ENCODE measurements around the gene TTI1. TPM values are rescaled to one million over a fixed set of nuclear protein-coding genes. Genes with fewer than 3 reads are reported as not detected.

The TTI1 gene
- total RNA-seq, 1 donor from 2014 or later = 22.4 TPM

DNA sequence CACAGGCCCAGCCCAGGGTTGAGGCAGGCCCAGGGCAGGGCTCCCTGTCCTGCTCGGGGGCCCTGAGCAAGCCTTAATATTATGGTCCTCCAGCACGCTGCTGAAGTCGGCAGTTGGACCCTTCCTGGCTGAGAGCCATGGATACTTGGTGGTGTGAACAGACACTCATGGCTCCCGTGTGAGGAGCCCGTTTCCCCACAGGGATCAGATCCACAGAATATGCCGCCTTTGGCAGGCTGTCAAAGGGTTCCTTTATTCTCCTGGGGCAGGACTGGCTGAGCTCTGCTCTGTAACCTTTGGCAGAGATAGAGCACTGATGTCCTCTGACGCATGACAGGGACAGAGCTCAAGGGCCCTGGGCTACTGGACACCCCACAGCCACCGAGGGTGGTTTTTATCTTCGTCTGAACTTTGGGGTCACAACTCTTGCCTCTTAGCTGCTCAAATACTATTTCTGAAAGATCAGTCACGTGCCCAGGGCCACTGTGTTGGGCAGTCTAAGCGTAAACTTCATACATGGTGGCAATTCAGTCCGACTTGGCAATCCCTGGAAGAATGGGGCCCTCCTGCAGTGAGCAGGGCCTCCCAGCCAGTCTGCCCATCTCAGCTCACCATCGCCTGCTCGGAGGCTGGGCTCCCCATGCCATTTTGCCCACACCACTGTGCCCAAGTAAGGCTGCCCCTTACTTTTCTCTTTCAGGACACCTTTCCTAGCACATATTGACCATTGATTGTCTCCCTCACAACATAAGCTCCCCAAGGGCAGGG, 49.1 kb downstream of the TTI1 start:
- H3K36me3 ChIP-seq (ENCODE audit: control insufficient read depth in 3 of 3, insufficient read depth in 3 of 3, low read length in 3 of 3) = peaks cover 7 to 11% (median 11%) of the 10 kb centered on the region in 3 donors
- no peaks in the 10 kb centered on the region for H3K9me3 ChIP-seq (ENCODE audit: control insufficient read depth in 3 of 3, low read length in 3 of 3)
- no peak overlapping the region for H3K4me3 ChIP-seq (ENCODE audit: low read length in 3 of 3)
- no peaks in the 10 kb centered on the region for H3K27me3 ChIP-seq (ENCODE audit: control insufficient read depth in 3 of 3, insufficient read depth in 3 of 3, low read length in 3 of 3)
- no peak overlapping the region for H3K27ac ChIP-seq (ENCODE audit: low read depth, low read length)
- H3K4me1 ChIP-seq (ENCODE audit: control insufficient read depth in 3 of 3, insufficient read depth in 3 of 3, low read length in 3 of 3) = peaks cover 35 to 52% (median 45%) of the 10 kb centered on the region in 3 donors
- peak overlapping the region in 1 of 3 donors; percentile 50 for H3K9ac ChIP-seq (ENCODE audit: low read depth in 1 of 3, low read length in 3 of 3)

DNA sequence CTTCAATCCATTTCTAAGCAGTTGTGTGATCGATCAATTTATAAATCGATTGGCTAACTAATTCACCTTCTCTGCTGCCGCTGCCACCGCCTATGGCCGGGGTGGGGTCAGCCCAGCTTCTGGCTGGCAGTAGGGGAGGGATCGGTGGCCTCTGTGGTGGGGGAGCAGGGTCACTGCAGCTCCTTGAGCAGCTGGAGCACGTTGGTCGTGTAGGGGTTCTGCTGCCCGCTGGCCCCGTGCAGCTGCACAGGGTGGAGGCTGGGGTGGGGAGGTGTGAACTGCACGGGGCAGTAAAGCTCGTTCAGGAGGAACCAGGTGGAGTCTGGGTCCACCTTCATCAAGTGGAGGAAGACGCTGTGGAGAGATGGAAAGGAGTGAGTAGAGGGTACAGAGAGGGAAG, 50.0 kb downstream of the TTI1 start:
- H3K4me1 ChIP-seq (ENCODE audit: control insufficient read depth in 3 of 3, insufficient read depth in 3 of 3, low read length in 3 of 3) = peaks cover 31 to 43% (median 37%) of the 10 kb centered on the region in 3 donors
- no peak overlapping the region for H3K4me3 ChIP-seq (ENCODE audit: low read length in 3 of 3)
- no peaks in the 10 kb centered on the region for H3K27me3 ChIP-seq (ENCODE audit: control insufficient read depth in 3 of 3, insufficient read depth in 3 of 3, low read length in 3 of 3)
- H3K9me3 ChIP-seq (ENCODE audit: control insufficient read depth in 3 of 3, low read length in 3 of 3) = no peaks in the 10 kb centered on the region
- H3K36me3 ChIP-seq (ENCODE audit: control insufficient read depth in 3 of 3, insufficient read depth in 3 of 3, low read length in 3 of 3) = peaks cover 7 to 11% (median 11%) of the 10 kb centered on the region in 3 donors
- H3K27ac ChIP-seq (ENCODE audit: low read depth, low read length) = no peak overlapping the region
- no peak overlapping the region for H3K9ac ChIP-seq (ENCODE audit: low read depth in 1 of 3, low read length in 3 of 3)

DNA sequence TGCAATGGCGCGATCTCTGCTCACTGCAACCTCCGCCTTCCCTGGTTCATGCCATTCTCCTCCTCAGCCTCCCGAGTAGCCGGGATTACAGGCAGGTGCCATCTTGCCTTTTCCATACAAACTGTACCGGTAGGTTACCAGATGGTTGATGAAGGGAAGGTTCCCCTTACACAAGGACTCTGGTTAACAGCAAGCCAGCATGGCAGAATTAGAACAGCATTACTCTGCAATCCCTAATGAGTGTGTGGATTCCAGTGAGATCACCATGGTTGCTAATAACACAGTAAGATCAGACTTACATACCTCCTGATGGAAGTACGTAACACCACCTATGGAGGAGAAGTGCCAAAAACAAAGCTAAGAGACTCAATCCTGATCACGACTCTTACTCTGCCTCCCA, 51.7 kb downstream of the TTI1 start:
- Histone ChIP-seq H3K9ac (ENCODE audit: low read depth in 1 of 3, low read length in 3 of 3) (no peak overlapping the region), H3K9me3 (ENCODE audit: control insufficient read depth in 3 of 3, low read length in 3 of 3) (no peaks in the 10 kb centered on the region), H3K27ac (ENCODE audit: low read depth, low read length) (no peak overlapping the region), H3K36me3 (ENCODE audit: control insufficient read depth in 3 of 3, insufficient read depth in 3 of 3, low read length in 3 of 3) (peaks cover 7 to 11% (median 11%) of the 10 kb centered on the region in 3 donors), H3K4me3 (ENCODE audit: low read length in 3 of 3) (no peak overlapping the region), H3K4me1 (ENCODE audit: control insufficient read depth in 3 of 3, insufficient read depth in 3 of 3, low read length in 3 of 3) (peaks cover 16 to 26% (median 20%) of the 10 kb centered on the region in 3 donors), H3K27me3 (ENCODE audit: control insufficient read depth in 3 of 3, insufficient read depth in 3 of 3, low read length in 3 of 3) (no peaks in the 10 kb centered on the region)

DNA sequence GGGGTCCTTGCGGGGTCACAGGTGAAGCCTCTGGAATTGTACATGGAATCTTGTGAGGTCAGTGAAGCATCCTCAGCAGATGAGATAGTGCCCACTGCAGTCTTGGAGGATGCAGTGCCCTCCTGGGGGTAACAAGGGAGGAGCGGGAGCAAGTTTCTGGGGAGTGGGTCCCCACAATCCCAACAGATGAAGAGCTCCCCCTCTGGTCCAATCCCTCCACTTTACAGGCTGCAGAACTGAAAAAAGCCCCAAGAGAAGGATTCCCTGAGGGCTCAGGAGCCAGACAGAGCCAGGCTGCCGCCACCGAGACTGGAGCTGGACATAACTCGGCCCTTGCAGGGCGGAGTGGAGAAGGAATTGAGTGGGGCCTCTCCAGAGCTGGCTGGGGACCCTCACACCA, 52.4 kb downstream of the TTI1 start:
- peaks cover 7 to 11% (median 11%) of the 10 kb centered on the region in 3 donors for H3K36me3 ChIP-seq (ENCODE audit: control insufficient read depth in 3 of 3, insufficient read depth in 3 of 3, low read length in 3 of 3)
- H3K27ac ChIP-seq (ENCODE audit: low read depth, low read length) = no peak overlapping the region
- H3K27me3 ChIP-seq (ENCODE audit: control insufficient read depth in 3 of 3, insufficient read depth in 3 of 3, low read length in 3 of 3) = no peaks in the 10 kb centered on the region
- H3K4me1 ChIP-seq (ENCODE audit: control insufficient read depth in 3 of 3, insufficient read depth in 3 of 3, low read length in 3 of 3) = peaks cover 9 to 19% (median 13%) of the 10 kb centered on the region in 3 donors
- H3K9ac ChIP-seq (ENCODE audit: low read depth in 1 of 3, low read length in 3 of 3) = no peak overlapping the region
- no peaks in the 10 kb centered on the region for H3K9me3 ChIP-seq (ENCODE audit: control insufficient read depth in 3 of 3, low read length in 3 of 3)
- no peak overlapping the region for H3K4me3 ChIP-seq (ENCODE audit: low read length in 3 of 3)

DNA sequence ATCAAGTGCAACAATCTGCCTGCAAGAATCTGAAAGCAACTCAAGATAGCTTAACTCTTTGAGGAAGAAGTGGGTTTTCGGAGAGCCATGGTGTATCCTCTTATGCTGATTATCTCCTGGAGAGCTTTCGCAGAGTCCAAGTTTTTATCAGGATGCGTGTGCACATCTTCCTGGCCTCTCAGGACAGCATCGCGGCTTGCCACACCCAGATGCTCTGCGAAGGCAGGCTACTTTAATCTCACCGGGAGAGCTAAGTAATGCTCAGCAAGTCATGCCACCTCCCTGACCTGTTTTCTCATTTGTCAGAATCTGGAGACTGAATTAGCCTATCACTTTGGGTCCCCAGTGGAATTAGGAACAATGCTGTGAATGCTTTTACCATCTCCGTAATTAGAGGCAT, 52.9 kb downstream of the TTI1 start:
- peaks cover 7 to 11% (median 11%) of the 10 kb centered on the region in 3 donors for H3K36me3 ChIP-seq (ENCODE audit: control insufficient read depth in 3 of 3, insufficient read depth in 3 of 3, low read length in 3 of 3)
- H3K27me3 ChIP-seq (ENCODE audit: control insufficient read depth in 3 of 3, insufficient read depth in 3 of 3, low read length in 3 of 3) = no peaks in the 10 kb centered on the region
- no peak overlapping the region for H3K9ac ChIP-seq (ENCODE audit: low read depth in 1 of 3, low read length in 3 of 3)
- H3K9me3 ChIP-seq (ENCODE audit: control insufficient read depth in 3 of 3, low read length in 3 of 3) = no peaks in the 10 kb centered on the region
- peaks cover 9 to 15% (median 13%) of the 10 kb centered on the region in 3 donors for H3K4me1 ChIP-seq (ENCODE audit: control insufficient read depth in 3 of 3, insufficient read depth in 3 of 3, low read length in 3 of 3)
- H3K4me3 ChIP-seq (ENCODE audit: low read length in 3 of 3) = no peak overlapping the region
- H3K27ac ChIP-seq (ENCODE audit: low read depth, low read length) = no peak overlapping the region

DNA sequence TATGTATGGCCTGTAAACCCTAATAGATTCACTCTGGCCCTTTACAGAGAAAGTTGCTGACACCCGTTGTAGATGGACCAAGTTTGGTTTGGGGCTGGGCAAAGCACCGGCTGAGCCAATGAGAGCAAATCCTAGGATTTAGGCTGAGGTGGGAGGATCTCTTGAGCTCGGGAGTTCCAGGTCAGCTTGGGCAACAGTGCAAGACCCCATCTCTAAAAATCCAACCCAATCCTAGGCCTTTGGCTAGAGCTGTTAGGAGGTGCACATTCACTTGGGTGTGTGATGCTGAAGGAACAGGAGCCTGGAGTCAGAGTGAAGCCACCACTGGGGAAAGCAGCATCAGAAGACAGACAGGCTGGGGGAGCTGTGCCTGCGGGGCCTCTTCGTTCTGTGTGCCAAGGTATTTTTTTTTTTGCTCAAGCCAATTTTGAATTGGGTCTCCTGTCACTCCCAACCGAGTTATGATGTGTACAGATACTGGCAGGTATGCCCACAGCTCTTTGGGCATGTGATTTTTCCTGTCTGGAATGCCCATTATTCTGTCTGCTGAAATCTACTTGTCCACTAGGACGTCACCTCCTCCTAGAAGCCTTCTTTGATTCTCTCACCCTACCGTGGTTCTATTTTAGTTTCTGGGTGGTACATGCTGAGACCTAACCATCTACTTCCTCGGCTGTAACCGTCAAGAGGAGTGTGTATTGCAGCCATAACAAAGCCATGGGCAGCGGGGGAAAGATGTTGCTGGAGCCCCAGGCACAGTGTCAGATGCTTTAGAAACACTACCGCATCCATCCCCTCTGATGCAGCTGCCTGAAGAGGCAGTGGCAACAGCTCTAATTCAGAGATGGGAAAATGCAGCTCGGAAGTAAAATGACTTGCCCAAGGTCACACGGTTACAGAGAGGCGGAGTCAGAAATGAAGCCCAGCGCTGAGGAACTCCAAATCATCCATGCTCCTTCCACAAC, 54.0 kb downstream of the TTI1 start:
- no peak overlapping the region for H3K4me3 ChIP-seq (ENCODE audit: low read length in 3 of 3)
- peaks cover 7 to 11% (median 11%) of the 10 kb centered on the region in 3 donors for H3K36me3 ChIP-seq (ENCODE audit: control insufficient read depth in 3 of 3, insufficient read depth in 3 of 3, low read length in 3 of 3)
- peaks cover 5 to 8% (median 6%) of the 10 kb centered on the region in 3 donors for H3K4me1 ChIP-seq (ENCODE audit: control insufficient read depth in 3 of 3, insufficient read depth in 3 of 3, low read length in 3 of 3)
- no peak overlapping the region for H3K27ac ChIP-seq (ENCODE audit: low read depth, low read length)
- H3K9ac ChIP-seq (ENCODE audit: low read depth in 1 of 3, low read length in 3 of 3) = no peak overlapping the region
- no peaks in the 10 kb centered on the region for H3K9me3 ChIP-seq (ENCODE audit: control insufficient read depth in 3 of 3, low read length in 3 of 3)
- H3K27me3 ChIP-seq (ENCODE audit: control insufficient read depth in 3 of 3, insufficient read depth in 3 of 3, low read length in 3 of 3) = no peaks in the 10 kb centered on the region

DNA sequence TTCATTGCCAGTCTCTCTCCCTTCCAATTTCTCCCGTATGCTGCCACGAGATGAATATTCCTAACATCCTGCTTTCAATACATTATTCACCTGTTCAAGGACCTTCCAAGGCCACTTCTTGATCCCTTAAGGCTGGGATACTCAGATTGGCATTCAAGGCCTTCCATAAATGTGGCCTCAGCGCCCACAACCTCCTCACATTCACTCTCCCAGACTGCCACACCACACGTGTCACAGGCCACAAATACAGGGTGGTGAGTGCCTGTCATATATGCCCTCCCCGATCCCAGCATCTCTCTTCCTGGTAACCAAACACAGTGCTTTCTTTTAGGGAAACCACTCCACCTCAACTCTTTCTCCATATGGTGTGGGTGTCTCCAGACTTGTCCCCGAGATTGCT, 55.5 kb downstream of the TTI1 start:
- no peak overlapping the region for H3K4me3 ChIP-seq (ENCODE audit: low read length in 3 of 3)
- H3K27ac ChIP-seq (ENCODE audit: low read depth, low read length) = no peak overlapping the region
- H3K9ac ChIP-seq (ENCODE audit: low read depth in 1 of 3, low read length in 3 of 3) = no peak overlapping the region
- H3K27me3 ChIP-seq (ENCODE audit: control insufficient read depth in 3 of 3, insufficient read depth in 3 of 3, low read length in 3 of 3) = no peaks in the 10 kb centered on the region
- peaks cover 6 to 9% (median 7%) of the 10 kb centered on the region in 3 donors for H3K36me3 ChIP-seq (ENCODE audit: control insufficient read depth in 3 of 3, insufficient read depth in 3 of 3, low read length in 3 of 3)
- no peaks in the 10 kb centered on the region for H3K4me1 ChIP-seq (ENCODE audit: control insufficient read depth in 3 of 3, insufficient read depth in 3 of 3, low read length in 3 of 3)
- H3K9me3 ChIP-seq (ENCODE audit: control insufficient read depth in 3 of 3, low read length in 3 of 3) = no peaks in the 10 kb centered on the region

DNA sequence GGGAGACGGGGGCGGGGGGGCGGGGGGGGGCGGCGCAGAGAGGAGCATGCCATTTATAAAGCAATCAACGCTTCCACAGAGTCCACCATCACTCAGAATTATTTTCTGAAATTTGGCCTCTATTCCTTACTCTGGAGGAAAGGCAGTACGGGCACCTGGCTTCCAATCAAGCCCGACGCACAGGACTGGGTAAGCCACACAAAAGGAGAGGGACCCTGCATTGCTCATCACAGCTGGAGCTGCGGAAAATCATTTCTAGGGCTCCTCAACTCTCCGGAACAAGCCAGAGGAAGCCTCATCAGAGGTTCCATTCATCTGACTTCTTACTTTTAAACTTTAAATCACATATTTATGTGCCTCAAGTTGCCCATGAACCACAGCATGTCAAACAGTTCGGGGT, 55.9 kb downstream of the TTI1 start:
- Histone ChIP-seq H3K27ac (ENCODE audit: low read depth, low read length) (no peak overlapping the region), H3K36me3 (ENCODE audit: control insufficient read depth in 3 of 3, insufficient read depth in 3 of 3, low read length in 3 of 3) (peaks cover 6 to 9% (median 6%) of the 10 kb centered on the region in 3 donors), H3K4me3 (ENCODE audit: low read length in 3 of 3) (no peak overlapping the region), H3K9ac (ENCODE audit: low read depth in 1 of 3, low read length in 3 of 3) (no peak overlapping the region), H3K27me3 (ENCODE audit: control insufficient read depth in 3 of 3, insufficient read depth in 3 of 3, low read length in 3 of 3) (no peaks in the 10 kb centered on the region), H3K9me3 (ENCODE audit: control insufficient read depth in 3 of 3, low read length in 3 of 3) (no peaks in the 10 kb centered on the region), H3K4me1 (ENCODE audit: control insufficient read depth in 3 of 3, insufficient read depth in 3 of 3, low read length in 3 of 3) (no peaks in the 10 kb centered on the region)

DNA sequence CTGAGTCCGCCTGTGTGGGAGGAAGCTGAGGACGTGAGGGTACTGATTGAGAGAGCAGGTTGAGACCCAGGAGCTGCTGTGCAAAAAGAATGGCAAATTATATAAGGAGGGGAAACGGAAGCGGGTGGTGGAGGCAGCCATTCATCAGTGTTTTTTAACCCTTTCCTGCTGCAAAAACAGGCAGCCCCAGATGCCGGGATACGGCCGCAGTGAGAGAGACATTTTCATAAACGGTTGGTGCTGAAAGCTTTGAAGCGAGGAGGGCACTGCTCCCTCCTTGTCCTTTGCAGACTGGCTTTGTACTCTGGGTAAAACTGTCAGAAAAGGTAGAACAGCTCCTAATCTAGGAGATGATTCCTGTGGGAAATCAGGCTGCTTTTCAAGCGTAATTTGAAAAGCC, 56.4 kb downstream of the TTI1 start:
- Histone ChIP-seq H3K4me1 (ENCODE audit: control insufficient read depth in 3 of 3, insufficient read depth in 3 of 3, low read length in 3 of 3) (no peaks in the 10 kb centered on the region), H3K9me3 (ENCODE audit: control insufficient read depth in 3 of 3, low read length in 3 of 3) (no peaks in the 10 kb centered on the region), H3K36me3 (ENCODE audit: control insufficient read depth in 3 of 3, insufficient read depth in 3 of 3, low read length in 3 of 3) (peaks cover 4 to 8% (median 5%) of the 10 kb centered on the region in 3 donors), H3K27ac (ENCODE audit: low read depth, low read length) (no peak overlapping the region), H3K27me3 (ENCODE audit: control insufficient read depth in 3 of 3, insufficient read depth in 3 of 3, low read length in 3 of 3) (no peaks in the 10 kb centered on the region), H3K4me3 (ENCODE audit: low read length in 3 of 3) (no peak overlapping the region), H3K9ac (ENCODE audit: low read depth in 1 of 3, low read length in 3 of 3) (no peak overlapping the region)
